GM19328 (cell line): Measurements from ENCODE around the gene CDO1.
"Not testable (repeated sequence)": the region's sequence is repeated elsewhere in the genome, so short reads cannot be mapped to it uniquely, and the experiment has no call there.

ENCODE experiments used
- ATAC-seq: cut with Tn5 transposase; IDR thresholded peaks from one replicate; pipeline ENCODE4 v1.9.1; 2021; ENCODE audit warnings: mild to moderate bottlenecking, moderate library complexity; ENCODE audit not compliant: unreplicated experiment

CDO1 gene

DNA sequence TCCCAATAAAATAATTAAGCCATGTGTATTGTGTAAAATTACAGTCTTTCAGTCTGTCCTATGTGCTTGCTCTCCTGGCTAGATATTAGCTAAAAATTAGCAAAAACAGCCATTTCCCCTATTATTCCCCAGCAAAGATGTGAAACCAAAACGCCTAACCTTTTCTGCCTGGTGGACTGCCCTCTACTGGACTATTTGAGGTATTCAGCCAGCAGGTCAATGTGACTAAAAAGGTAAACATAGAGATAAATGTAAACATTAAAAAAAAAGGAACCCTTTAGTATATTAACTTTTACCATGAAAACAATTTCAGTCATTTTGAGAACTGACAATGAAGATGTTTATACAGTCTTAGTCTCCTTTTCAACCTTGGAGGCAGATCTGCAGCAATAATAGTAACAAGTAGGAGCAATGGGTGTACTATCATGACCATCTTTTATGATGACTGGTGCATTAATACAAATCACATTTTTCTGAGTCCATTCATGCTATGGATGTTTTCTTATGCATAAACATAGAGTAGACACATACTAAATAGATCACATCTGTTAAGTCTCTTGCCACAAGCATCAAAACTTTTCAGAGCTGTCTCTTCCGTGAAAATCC, 14.8 kb upstream of the CDO1 start:
- ATAC-seq = no peak

DNA sequence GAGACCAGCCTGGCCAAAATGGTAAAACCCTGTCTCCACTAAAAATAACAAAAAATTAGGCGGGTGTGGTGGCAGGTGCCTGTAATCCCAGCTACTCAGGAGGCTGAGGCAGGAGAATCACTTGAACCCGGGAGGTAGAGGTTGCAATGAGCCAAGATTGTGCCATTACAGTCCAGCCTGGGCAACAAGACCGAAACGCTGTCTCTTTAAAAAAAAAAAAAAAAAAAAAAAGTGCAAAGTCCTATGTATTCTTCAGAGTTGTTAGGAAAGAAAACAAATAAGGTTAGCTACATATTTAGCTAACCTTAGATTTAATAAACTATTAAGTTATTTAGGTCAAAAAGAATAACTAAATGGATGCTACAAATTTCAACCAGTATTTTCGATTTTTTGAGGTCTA, 13.5 kb upstream of the CDO1 start:
- no peak for ATAC-seq

DNA sequence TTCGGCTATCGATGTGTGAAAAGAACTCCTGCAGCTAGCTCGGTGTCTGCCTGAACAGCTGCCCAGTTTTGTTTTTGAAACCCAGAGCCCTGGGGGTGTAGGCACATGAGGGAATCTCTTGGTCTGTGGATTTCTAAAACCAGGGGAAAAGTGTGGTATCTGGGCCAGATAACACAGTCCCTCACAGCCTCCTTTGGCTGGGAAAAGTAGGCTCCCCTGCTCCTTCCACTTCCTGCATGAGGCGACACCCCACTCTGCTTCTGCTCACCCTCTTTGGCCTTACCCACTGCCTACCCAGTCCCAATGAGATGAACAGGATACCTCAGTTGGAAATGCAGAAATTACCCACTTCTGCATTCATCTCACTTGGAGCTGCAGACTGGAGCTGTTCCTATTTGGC, 9.5 kb upstream of the CDO1 start:
- ATAC-seq = no peak

DNA sequence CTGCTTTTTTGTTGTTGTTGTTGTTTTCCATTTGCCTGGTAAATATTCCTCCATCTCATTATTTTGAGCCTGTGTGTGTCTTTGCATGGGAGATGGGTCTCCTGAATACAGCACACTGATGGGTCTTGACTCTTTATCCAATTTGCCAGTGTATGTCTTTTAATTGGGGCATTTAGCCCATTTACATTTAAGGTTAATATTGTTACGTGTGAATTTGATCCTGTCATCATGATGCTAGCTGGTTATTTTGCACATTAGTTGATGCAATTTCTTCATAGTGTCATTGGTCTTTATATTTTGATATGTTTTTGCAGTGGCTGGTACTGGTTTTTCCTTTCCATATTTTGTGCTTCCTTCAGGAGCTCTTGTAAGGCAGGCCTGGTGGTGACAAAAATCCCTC, 8.5 kb upstream of the CDO1 start:
- ATAC-seq = not testable (repeated sequence)

DNA sequence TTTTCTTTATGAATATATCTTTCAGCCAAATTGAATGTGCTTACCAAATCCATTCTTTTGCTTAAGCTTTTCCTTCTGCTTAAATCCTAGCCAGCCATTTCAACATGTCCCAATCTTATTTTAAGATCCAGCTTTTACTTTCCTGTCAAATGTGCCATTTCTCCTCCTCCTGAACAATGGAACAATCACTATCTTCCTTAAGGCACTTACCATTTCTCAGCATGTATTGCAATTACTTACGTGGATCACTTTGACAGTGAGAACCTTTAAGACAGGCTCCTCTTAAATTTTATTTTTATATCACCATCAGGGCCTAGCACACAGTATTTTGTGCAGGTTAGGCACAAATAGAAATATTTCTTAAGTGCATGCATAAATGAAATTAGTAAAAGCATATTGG, 4.4 kb upstream of the CDO1 start:
- no peak for ATAC-seq

DNA sequence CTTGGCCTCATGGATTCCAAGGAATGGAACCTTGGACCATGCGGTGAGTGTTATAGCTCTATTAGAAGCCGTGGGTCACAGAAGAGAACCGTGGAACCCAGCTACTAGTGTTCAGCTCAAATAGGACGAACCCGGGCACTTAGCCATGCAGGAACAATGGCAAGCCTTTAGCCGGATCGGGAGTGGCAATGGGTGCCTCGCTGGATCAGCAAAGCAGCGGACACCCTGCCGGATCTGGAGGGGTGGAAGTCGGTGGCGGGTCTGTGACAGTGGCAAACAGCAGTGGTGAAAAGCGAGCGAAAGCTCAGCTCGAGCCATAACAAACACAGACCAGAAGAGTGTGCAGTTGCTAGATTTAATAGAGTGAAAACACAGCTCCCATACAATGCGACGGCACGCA, 2.4 kb upstream of the CDO1 start:
- no peak for ATAC-seq

DNA sequence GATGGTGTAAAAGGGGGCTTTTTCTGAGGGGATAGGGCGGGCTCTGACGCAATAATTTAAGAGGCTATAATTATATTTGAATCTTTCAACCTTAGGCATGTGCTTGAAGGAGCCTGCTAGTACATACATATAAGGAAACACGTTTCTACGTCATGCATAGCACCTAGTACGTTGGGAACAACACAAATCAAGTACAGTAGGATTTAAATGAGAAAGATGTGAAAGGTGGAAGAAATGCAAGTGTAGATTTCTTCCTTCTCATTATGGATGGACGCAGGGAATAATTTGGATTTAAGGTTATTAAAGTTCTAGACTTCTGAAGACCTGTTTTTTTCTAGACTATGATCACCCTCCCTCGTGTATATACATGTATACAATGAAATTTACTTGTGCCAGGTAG, 927 bp upstream of the CDO1 start:
- no peak for ATAC-seq

DNA sequence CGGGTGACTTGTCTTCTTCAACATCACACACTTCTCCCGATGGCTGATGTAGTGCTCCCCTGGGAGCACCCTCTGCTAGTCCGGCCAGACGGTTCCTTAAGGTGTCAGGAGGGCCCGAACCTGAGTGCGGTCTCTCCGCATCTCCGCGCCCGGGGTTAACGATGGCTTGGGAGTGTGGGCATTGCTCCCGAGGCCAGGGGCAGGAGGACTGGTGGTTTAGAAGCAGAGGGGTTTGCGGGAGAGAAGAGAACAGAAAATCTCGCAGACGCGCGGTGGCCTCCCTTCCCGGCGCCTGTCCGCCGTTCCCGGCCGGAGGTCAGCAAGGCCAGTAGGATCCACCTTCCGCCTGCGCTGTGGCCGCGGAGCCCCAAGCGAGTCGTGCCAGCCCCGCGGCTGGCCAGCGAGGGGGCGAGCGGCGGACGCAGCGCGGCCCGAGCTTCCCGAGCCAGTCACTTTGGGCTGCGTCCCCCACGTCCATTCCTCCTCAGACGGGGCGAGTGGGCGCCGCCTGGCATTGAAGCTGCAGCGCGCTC, 700 bp downstream of the CDO1 start:
- no peak for ATAC-seq

DNA sequence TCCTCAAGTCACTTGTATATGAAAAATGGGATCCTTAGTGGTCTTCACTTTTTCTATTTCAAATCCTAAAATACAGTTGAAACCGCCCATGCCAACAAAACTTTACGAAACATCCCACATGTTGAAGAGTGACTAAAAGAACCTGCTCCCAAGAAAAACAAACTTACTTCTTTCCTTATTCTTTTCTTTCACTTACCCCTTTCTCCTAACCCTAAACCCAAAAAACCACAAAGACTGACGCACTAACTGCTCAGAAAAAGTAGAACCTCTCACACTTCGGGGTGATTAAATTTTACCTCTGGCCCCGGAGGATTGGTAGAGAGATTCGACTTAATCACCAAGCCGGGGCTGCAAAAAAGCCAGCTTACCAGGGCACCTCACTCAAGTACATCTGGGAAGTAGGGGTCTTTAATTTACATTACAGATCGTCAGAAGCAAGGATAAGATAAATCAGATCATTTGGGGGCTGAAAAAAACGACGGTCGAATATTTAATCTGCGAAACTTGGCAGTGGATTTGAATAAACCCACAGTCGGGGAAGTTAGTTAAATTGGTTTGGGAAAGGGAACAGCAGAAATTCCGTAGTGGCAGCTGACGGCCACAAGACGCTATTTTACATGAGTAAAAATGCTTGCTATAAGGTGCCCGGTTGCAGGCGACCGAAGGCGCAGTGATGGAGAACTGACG, 1.3 kb downstream of the CDO1 start:
- ATAC-seq = no peak

DNA sequence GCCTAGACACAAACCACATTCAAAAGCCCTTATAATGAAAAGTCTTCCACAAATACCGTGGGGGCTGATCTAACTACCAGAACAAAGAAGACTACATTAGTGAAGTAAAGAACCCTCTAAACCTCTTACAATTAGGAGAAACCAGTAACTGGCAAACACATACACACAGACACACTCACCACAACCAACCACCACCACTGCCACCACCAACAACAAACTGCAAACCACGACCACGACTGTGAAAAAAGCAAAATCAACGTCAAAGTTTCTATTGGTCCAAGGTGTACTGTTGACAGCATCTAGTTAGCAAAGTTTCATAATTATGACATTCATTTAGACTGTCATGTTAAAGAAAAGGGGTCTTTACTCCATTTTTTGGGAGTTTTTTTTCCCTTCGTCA, 2.7 kb downstream of the CDO1 start:
- no peak for ATAC-seq

DNA sequence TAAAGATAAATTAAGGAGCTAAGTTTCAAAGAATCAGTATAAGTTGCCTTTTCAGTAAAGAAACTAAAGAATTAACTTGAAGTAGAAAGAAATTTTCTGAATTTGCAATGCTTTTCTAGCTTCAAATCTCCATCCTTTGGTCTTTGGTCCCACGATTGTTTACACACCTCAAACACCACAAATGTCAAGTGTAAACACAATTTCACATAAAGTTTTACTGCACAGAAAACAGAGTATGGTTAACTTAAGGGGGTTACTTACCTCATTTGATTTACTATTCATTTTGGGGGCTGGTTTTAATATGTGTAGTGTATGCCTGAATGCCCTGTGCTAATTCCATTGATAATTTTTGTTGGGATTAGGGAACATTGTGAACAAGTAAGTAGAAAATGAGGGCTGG, 4.1 kb downstream of the CDO1 start:
- no peak for ATAC-seq

DNA sequence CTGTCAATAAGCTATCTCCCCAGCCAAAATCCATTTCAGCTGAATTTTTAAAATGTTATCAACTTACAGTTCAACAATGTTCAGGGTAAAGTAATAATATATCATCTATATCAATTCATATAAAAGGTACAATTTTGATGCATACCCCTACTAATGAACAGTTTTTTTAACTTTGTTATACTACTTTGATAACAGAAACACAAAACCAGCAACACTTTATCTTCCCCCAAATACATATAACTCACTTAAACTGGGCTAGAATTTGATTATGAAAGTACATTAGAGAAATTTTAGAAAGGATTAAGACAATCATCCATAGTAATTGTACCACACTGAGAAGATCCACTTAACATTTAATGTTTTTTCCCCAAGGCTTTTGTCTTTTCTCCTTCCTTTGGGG, 5.1 kb downstream of the CDO1 start:
- ATAC-seq = no peak

DNA sequence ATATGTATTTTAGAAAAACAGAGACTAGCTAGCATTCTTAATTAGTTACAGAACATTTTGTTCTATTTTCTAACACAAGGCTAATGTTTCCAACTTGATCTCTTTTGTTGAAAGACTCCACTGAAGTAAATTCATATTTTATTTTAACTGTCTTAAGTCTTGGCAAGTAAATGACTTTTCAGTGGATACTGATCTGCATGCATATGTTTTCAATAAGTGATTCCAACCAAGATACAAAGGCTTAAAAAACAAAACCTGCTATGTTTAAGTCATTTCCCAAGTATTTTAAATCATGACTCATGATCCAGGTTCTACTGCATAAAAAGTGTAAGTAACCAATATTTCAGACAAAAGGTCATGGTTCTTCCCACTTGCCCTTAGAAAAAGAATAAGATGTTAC, 5.7 kb downstream of the CDO1 start:
- no peak for ATAC-seq

DNA sequence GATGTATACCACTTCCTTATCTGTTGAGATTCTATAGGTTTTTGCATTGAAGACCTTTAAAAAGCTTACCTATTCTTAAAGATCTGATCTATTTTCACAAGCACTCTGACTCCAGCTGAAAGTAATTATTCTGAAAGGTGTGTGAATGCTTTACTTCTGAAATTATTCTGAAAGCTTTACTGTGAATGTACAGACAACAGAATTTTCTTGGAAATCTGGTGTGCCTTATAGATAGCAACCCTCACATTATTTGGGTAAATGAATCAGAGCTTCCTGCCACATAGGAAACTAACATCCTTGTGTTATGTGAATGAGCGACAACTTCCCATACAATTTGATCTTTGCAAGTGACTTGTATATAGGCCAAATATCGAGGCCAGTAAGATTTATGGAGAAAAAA, 6.5 kb downstream of the CDO1 start:
- ATAC-seq = no peak

DNA sequence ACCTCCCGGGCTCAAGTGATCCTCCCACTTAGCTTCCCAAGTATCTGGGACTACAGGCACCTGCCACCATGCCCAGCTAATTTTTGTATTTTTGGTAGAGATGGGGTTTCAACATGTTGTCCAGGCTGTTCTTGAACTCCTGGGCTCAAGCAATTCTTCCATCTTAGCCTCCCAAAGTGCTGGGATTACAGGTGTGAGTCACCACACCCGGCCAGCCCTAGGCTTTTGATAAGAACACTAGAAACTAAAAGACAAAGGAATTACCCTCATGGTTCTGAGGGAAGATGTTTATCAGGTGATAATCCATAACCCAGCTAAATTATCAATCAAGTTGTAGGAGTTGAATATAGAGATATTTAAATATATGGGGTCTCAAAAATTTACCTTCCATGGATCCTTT, 8.4 kb downstream of the CDO1 start:
- not testable (repeated sequence) for ATAC-seq

DNA sequence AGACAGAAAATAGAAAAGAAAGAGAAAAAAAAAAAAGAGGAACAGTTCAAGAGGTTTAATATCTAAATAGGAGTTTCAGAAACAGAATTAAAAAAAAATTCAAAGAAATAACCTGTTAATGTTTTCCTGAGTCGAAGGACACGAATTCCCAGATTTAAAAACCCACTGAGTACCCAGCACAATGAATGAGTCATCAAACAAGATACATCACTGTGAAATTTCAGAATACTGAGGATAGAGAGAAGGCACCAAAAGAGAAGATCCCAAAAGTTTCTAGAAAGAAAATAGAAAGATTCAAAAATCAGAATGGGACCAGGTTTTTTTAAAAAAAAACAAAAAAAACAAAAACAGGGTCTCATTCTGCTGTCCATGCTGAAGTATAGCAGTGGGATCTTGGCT, 8.8 kb downstream of the CDO1 start:
- no peak for ATAC-seq

DNA sequence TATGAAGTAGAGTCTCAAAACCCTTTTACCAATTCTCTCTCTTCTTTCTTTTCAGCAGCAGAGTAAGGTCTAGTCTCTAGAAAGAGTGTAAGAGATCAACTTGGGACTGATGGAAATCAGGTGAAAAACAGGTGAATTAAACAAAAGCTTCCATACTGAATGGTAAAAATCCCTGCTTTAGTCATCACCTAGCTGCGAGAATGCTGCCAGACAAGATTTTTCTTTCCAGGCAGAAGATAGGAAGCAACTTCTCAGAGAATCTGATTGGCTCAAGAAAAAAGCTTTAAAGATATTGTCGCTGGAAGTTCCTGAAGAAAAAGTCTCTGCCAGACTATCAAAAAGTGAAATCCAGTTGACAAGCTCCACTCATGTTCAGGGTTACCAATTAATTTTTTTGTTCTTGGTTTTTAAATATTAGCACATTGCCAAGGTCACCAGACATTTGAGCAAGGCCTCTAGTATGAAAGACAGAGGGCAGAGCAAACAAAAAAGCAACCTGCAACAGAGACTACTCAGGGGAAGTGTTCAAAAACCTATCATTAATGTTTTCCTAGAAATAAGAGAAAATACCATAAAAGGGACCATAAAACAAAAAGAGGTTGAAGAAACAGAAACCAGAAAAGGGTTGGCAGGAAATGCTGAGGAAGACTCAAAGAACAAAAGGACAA, 9.3 kb downstream of the CDO1 start:
- ATAC-seq = no peak

DNA sequence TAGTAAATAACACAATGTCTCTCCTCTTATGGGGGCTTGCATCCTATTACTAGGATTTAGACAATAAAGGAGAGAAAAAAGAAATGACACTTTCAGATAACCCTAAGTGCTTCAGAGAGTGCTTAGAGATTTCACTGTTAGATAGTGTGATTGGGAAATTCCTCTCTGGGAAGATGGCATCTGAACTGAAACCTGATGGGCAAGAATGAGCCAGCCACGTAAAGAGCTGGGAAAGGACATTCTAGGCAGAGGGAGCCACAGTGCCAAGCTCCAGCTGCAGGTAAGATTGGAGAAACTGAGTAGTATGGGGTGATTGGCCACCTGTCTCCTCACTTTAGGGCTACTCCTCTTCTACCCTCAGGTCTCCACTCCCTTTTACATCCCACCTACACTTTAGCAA, 14.5 kb downstream of the CDO1 start:
- ATAC-seq = no peak

DNA sequence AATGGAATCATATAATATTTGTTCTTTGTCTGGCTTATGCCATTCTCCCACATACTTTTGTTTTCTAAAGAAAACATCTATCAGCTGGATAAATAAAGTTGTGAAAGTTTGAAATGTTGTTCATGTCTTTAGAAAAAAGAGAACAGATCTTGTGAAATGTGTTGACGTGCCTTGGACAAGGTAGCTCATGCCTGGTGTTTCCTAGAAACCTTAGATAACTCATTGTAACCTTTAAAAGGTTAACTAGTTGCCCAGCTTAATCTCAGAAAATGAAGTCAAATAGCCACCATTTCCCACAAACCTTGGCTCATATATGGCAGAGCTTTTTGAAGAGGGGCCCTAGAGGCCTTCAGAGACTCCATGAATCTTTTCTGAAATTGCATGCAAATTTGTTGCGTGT, 15.3 kb downstream of the CDO1 start:
- ATAC-seq = no peak

DNA sequence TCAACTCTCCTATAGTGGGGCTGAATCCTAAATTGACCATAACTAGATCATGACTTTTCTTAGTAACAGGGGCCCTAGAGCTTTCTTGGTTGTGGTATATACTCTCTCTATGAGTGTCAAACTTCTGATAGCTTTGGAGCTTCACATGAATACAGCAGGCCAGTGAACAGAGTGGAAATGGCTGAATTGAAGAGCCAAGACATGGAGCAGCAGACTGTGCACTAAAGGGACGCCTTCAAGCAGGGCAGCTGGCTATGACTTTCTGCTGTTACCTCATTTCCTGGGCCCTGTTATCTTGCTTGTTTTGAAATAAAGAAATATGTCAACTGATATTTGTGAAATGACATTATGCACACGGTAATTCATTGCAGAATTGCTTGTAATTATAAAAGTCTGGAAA, 16.4 kb downstream of the CDO1 start:
- ATAC-seq = no peak

DNA sequence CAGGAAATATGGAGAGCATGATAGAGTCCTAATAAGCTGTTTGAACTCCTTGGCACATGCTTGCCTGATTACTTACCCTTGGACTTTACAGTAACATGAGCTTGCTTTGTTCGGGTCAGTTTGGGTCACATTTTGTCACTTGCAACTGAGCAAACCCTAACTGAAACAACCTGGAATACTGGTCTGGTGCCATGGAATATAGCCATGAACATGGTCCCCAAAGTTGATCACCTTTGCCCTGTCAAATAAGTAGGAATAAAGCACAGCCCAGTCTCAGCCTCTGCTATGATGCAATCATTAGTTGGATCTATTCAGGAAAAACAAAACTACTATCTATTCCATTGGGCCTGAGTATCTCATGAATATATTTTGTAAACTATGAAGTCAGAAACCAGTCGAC, 18.2 kb downstream of the CDO1 start:
- ATAC-seq = no peak

DNA sequence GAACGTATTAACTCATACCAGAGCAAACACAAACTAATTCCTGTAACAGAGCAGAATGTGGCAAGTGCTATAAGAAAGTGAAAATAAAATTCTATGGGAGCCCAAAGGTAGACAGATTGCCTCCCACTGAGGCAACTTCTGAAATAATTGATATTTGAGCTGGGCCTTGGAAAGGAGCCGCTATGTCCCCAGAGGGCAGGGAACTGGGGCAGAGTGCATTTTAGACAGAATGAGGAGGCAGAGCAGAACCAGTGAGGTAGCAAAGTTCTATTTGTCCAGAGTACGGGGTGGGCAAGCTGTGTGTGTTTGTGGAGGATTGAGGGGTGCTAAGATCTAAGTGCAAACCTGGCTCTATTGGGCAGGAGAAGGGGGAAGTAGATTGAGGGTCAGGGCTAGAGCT, 19.8 kb downstream of the CDO1 start:
- no peak for ATAC-seq
